Type B pancreatic cell (in vitro differentiated cells): ENCODE results near the gene EYS. TPM values are rescaled to one million over a fixed set of nuclear protein-coding genes. Genes with fewer than 3 reads are reported as not detected.
A peak's percentile ranks its signal among the peaks of the same experiment; 100 is the strongest.

Experiments used
- DNase-seq: peaks from one replicate; pipeline ENCODE4 v3.0.0; 2021; ENCODE audit warnings: mixed read lengths; ENCODE audit not compliant: unreplicated experiment; ENCODE audit errors: extremely low spot score
- H3K27ac Mint-ChIP-seq: 2 replicates; pipeline ENCODE4 v1.8.0; 2021; ENCODE audit warnings: mild to moderate bottlenecking, mixed read lengths
- H3K27me3 Mint-ChIP-seq: 2 replicates; pipeline ENCODE4 v1.8.0; 2021; ENCODE audit warnings: mixed read lengths
- H3K36me3 Mint-ChIP-seq: 2 replicates; pipeline ENCODE4 v1.8.0; 2021; ENCODE audit warnings: mixed read lengths
- H3K4me1 Mint-ChIP-seq: one replicate; pipeline ENCODE4 v1.8.0; 2021; ENCODE audit warnings: mixed read lengths; ENCODE audit not compliant: unreplicated experiment
- H3K4me3 Mint-ChIP-seq: 2 replicates; pipeline ENCODE4 v1.8.0; 2021; ENCODE audit warnings: mild to moderate bottlenecking, mixed read lengths
- H3K9me3 Mint-ChIP-seq: 2 replicates; pipeline ENCODE4 v1.8.0; 2021; ENCODE audit warnings: mixed read lengths
- total RNA-seq: library from RNA; stranded (reverse); gene quantifications from 2 replicates; pipeline ENCODE4 v1.2.1, GENCODE V29; 2021; ENCODE audit warnings: low replicate concordance
- TF ChIP-seq, protein P1 (sequence below): fragments of 200-600 bp; sonication (generic); conservative IDR thresholded peaks from 2 replicates; pipeline ENCODE4 v1.5.0; 2021; ENCODE audit warnings: antibody characterized with exemption, mild to moderate bottlenecking

The EYS gene
- total RNA-seq, 1 donor from 2014 or later, result 1.5 TPM

DNA sequence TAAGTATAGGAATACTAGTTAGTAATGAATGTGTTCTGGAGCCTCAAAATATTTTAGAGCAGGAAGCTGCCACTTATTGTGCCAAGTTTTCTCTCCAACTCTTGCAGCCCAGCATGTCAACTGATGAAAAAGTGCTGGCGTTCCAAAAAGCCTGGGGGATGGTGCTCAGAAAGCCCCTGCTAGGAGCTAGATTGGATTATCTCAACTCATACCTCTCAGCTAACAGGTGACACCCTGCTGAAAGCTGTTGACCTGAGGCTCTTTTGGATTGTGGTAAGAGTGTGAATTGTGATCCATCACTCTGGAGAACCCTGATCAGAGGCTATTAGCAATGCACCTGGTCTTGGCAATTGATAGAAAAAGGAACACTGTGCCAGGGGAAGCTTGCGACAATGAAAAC is 580.4 kb downstream of the EYS start:
- Mint-ChIP-seq H3K36me3 (no peaks in the 10 kb centered on the region), H3K27me3 (no peaks in the 10 kb centered on the region), H3K4me1 (no peaks in the 10 kb centered on the region), H3K4me3 (no peak overlapping the region), H3K27ac (no peak overlapping the region), H3K9me3 (no peaks in the 10 kb centered on the region)
- no peak for DNase-seq
- TF ChIP-seq, protein P1, sequence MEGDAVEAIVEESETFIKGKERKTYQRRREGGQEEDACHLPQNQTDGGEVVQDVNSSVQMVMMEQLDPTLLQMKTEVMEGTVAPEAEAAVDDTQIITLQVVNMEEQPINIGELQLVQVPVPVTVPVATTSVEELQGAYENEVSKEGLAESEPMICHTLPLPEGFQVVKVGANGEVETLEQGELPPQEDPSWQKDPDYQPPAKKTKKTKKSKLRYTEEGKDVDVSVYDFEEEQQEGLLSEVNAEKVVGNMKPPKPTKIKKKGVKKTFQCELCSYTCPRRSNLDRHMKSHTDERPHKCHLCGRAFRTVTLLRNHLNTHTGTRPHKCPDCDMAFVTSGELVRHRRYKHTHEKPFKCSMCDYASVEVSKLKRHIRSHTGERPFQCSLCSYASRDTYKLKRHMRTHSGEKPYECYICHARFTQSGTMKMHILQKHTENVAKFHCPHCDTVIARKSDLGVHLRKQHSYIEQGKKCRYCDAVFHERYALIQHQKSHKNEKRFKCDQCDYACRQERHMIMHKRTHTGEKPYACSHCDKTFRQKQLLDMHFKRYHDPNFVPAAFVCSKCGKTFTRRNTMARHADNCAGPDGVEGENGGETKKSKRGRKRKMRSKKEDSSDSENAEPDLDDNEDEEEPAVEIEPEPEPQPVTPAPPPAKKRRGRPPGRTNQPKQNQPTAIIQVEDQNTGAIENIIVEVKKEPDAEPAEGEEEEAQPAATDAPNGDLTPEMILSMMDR, result no peak

DNA sequence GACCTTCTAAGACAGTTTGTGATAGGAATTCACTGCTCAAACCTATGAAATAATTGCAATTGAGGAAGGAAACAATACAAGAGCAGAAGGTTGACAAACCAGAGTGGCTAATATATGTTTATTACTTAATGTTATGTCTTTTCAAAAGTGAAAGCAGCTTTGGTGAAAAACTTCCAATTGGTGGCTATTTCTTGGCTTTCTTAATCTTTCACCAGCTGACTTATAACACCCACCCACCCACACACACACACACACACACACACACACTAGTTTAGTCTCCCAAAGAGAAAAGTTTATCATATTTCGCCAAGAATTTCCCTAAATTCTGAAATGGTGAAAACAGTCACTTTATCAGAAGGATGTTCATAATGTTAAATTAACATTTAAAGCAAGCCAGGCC is 583.5 kb downstream of the EYS start:
- H3K4me3 Mint-ChIP-seq, result no peak overlapping the region
- H3K36me3 Mint-ChIP-seq, result no peaks in the 10 kb centered on the region
- H3K9me3 Mint-ChIP-seq, result no peaks in the 10 kb centered on the region
- H3K27ac Mint-ChIP-seq, result no peak overlapping the region
- H3K4me1 Mint-ChIP-seq, result no peaks in the 10 kb centered on the region
- TF ChIP-seq, protein P1, result no peak
- DNase-seq, result no peak
- H3K27me3 Mint-ChIP-seq, result no peaks in the 10 kb centered on the region

DNA sequence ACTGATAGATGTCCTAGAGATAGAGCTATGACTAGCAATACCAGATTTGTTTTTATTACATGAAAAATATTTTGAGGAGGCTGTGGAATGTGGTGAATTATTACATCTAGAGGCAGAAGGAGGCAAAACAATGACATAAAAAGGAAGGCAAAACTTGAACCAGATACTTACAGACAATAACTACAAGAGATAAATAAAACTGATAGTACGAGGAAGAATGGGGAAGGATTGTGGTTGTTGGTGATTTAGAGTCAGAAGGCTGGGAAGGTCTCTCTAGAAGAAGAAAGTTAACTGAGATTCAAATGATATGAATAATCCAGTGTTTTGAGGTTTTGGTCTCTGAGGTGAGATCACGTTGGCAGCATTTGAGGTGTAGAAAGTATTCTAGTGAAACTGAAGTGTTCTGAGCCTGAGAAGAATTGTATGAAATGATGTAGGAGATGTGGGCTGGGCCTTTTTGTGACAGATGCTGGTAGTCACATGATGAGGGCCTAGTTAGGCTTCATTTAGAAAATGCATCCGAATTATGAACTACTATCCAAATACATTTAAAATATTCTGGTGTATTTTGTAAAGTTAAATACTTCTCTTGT is 589.1 kb downstream of the EYS start:
- no peak for DNase-seq
- H3K36me3 Mint-ChIP-seq, result no peaks in the 10 kb centered on the region
- TF ChIP-seq, protein P1, result no peak
- H3K9me3 Mint-ChIP-seq, result no peaks in the 10 kb centered on the region
- H3K4me1 Mint-ChIP-seq, result no peaks in the 10 kb centered on the region
- peak overlapping the region; percentile 85 for H3K27ac Mint-ChIP-seq
- peak overlapping the region; percentile 3 for H3K4me3 Mint-ChIP-seq
- H3K27me3 Mint-ChIP-seq, result no peaks in the 10 kb centered on the region

DNA sequence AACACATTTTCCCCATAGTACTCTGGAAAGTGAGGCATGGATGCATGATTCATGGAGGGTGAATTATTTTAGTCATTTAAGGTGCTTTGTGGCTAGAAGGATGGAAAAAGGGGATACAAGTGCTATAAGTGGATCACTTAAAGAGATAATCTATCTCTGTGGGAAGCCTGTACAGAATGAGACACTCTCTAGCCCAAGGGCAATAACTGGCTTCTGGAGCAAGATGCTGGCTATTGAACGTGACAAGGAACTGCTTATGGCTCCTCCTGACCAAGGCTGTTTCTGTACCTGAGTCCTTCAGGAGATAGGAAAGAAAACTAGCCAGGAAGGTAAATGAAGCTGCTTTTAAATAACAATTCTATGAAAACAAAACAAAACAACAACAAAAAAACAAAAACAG is 590.7 kb downstream of the EYS start:
- H3K4me1 Mint-ChIP-seq, result no peaks in the 10 kb centered on the region

DNA sequence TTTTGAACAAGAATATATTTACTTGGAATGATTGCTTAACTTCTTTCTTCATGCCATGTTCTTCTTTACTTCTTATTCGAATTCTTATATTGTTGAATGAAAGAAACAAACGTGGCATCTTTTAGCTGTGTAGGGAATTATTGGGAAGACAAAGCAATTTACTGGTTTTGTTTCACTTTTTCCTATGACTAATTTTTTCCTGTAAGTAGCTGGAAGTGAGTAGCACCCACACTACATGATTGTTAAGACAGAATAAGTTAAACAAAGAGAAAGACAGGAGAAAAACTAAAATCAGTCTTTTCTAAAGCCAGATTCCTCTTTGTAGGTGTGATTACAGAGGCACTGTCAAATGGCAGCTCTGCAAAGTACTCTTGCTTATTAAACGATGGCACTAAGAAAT is 593.4 kb downstream of the EYS start:
- H3K36me3 Mint-ChIP-seq, result no peaks in the 10 kb centered on the region
- H3K27me3 Mint-ChIP-seq, result no peaks in the 10 kb centered on the region
- H3K9me3 Mint-ChIP-seq, result no peaks in the 10 kb centered on the region
- no peak overlapping the region for H3K4me3 Mint-ChIP-seq
- no peak overlapping the region for H3K27ac Mint-ChIP-seq
- H3K4me1 Mint-ChIP-seq, result peaks cover 7% of the 10 kb centered on the region
- no peak for DNase-seq
- TF ChIP-seq, protein P1, result no peak

More for the DNA sequence above, 590.7 kb downstream of the EYS start:
- DNase-seq, result no peak
- H3K36me3 Mint-ChIP-seq, result no peaks in the 10 kb centered on the region
- H3K4me3 Mint-ChIP-seq, result no peak overlapping the region
- no peaks in the 10 kb centered on the region for H3K27me3 Mint-ChIP-seq
- no peak overlapping the region for H3K27ac Mint-ChIP-seq
- TF ChIP-seq, protein P1, result no peak
- no peaks in the 10 kb centered on the region for H3K9me3 Mint-ChIP-seq

DNA sequence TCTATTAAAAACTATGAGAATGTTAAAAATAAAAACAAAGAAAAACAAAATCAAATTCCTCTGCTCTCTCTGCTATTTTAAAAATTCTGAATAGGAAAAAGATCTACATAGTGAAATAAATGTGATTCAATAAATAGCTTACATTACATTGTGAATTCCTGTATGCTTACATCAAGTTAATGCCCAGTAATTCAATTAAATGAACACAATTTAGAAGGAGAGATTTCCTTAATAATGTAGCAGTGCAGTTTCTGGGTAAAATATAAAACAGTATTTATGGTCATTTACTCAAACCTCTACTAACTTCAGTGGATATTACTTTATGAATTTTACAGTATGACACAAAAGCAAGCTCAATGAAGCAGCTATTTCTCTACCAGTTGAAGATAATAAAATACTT is 594.6 kb downstream of the EYS start:
- Mint-ChIP-seq H3K4me1 (peaks cover 7% of the 10 kb centered on the region), H3K36me3 (no peaks in the 10 kb centered on the region), H3K27me3 (no peaks in the 10 kb centered on the region), H3K4me3 (no peak overlapping the region), H3K27ac (no peak overlapping the region), H3K9me3 (no peaks in the 10 kb centered on the region)
- no peak for DNase-seq
- TF ChIP-seq, protein P1, result no peak
